OCI-LY1 (cell line): Measurements from ENCODE around the gene CREB3.

Source experiments
- H2AFZ ChIP-seq: fragments of 200-600 bp; sonication (generic), shearing (Covaris generic); 2 replicates; pipeline ENCODE4 v1.6.0; 2014; ENCODE audit warnings: antibody characterized with exemption, mild to moderate bottlenecking, low read length
- H3F3A ChIP-seq: fragments of 200-600 bp; sonication (generic), shearing (Covaris generic); 2 replicates; pipeline ENCODE4 v1.6.0; 2014; ENCODE audit warnings: mild to moderate bottlenecking, antibody characterized with exemption, low read length, moderate library complexity; ENCODE audit not compliant: insufficient read depth
- H3K27ac ChIP-seq: fragments of 200-600 bp; sonication (generic); 2 replicates; pipeline ENCODE4 v1.5.1; 2014; ENCODE audit warnings: low read length, mixed run types, mild to moderate bottlenecking, low read depth; ENCODE audit not compliant: poor library complexity, severe bottlenecking
- H3K27me3 ChIP-seq: fragments of 200-600 bp; sonication (generic); 2 replicates; pipeline ENCODE4 v1.6.0; 2014; ENCODE audit warnings: antibody characterized with exemption, mild to moderate bottlenecking, low read length, moderate library complexity; ENCODE audit not compliant: insufficient read depth
- H3K36me3 ChIP-seq: fragments of 200-600 bp; sonication (generic); 2 replicates; pipeline ENCODE4 v1.6.1; 2014; ENCODE audit warnings: mild to moderate bottlenecking, antibody characterized with exemption, low read length, moderate library complexity, mixed read lengths; ENCODE audit not compliant: insufficient read depth
- H3K4me1 ChIP-seq: fragments of 200-600 bp; sonication (generic); 2 replicates; pipeline ENCODE4 v1.5.1; 2014; ENCODE audit warnings: mild to moderate bottlenecking, low read length, moderate library complexity; ENCODE audit not compliant: insufficient read depth, severe bottlenecking
- H3K4me2 ChIP-seq: fragments of 200-600 bp; sonication (generic), shearing (Covaris generic); 2 replicates; pipeline ENCODE4 v1.6.1; 2014; ENCODE audit warnings: low read length
- H3K4me3 ChIP-seq: fragments of 200-600 bp; sonication (generic); 2 replicates; pipeline ENCODE4 v1.5.1; 2014; ENCODE audit warnings: low read length, low read depth, mild to moderate bottlenecking, mixed read lengths; ENCODE audit not compliant: poor library complexity, severe bottlenecking
- H3K79me2 ChIP-seq: fragments of 200-600 bp; shearing (Covaris generic); 2 replicates; pipeline ENCODE4 v1.6.1; 2016; ENCODE audit warnings: mixed run types, low read length, mixed read lengths; ENCODE audit not compliant: insufficient read depth
- H3K9ac ChIP-seq: fragments of 200-600 bp; sonication (generic), shearing (Covaris generic); 2 replicates; pipeline ENCODE4 v1.6.1; 2014; ENCODE audit warnings: mild to moderate bottlenecking, low read length, mixed read lengths
- H3K9me2 ChIP-seq: fragments of 200-600 bp; sonication (generic), shearing (Covaris generic); 2 replicates; pipeline ENCODE4 v1.6.1; 2014; ENCODE audit warnings: low read depth, mild to moderate bottlenecking, low read length, mixed read lengths
- H3K9me3 ChIP-seq: fragments of 200-600 bp; shearing (Covaris generic); 2 replicates; pipeline ENCODE4 v1.6.1; 2014; ENCODE audit warnings: low read length, mixed read lengths
- H4K20me1 ChIP-seq: fragments of 200-600 bp; sonication (generic), shearing (Covaris generic); 2 replicates; pipeline ENCODE4 v1.6.0; 2016; ENCODE audit warnings: mild to moderate bottlenecking, low read length; ENCODE audit not compliant: insufficient read depth
- CTCF ChIP-seq: fragments of 200-600 bp; sonication (generic), shearing (Covaris generic); IDR thresholded peaks from 2 replicates; pipeline ENCODE4 v1.5.1; 2017; ENCODE audit warnings: mild to moderate bottlenecking, antibody characterized with exemption, low read length, moderate library complexity, mixed read lengths
- EZH2 ChIP-seq: fragments of 200-600 bp; sonication (generic), shearing (Covaris generic); IDR thresholded peaks from 2 replicates; pipeline ENCODE4 v1.8.0; 2017; ENCODE audit warnings: borderline replicate concordance, mixed run types, mild to moderate bottlenecking, antibody characterized with exemption, low read length, moderate library complexity, mixed read lengths

The CREB3 gene

GRCh38 chr9:35690294-35690613 is 42.2 kb upstream of the CREB3 start:
- Histone ChIP-seq H3K27me3 (no peaks in the 10 kb centered on the region; the same call in 1 of the 2 replicates), H4K20me1 (no peaks in the 10 kb centered on the region), H3K9ac (peak overlapping the region; percentile 63), H3K79me2 (no peaks in the 10 kb centered on the region), H3F3A (0 out of 2 replicates have a peak, but pooled peaks cover 3% of the 10 kb centered on the region), H3K9me2 (no peaks in the 10 kb centered on the region), H2AFZ (no peak overlapping the region), H3K4me3 (peak overlapping the region; percentile 66), H3K4me1 (peaks cover 37% of the 10 kb centered on the region), H3K9me3 (no peaks in the 10 kb centered on the region), H3K27ac (no peak overlapping the region), H3K4me2 (peak overlapping the region; percentile 81), H3K36me3 (no peaks in the 10 kb centered on the region)
- TF ChIP-seq CTCF (no peak), EZH2 (no peak)

- Histone ChIP-seq H3K27ac (no peak overlapping the region), H3K36me3 (peaks cover 3% of the 10 kb centered on the region; the same call in 1 of the 2 replicates), H3K9me3 (no peaks in the 10 kb centered on the region), H3K9ac (peak overlapping the region; percentile 63), H3K9me2 (no peaks in the 10 kb centered on the region), H2AFZ (no peak overlapping the region), H3K4me1 (peaks cover 37% of the 10 kb centered on the region), H3K27me3 (no peaks in the 10 kb centered on the region), H3K4me3 (peak overlapping the region; percentile 66), H3F3A (0 out of 2 replicates have a peak, but pooled peaks cover 3% of the 10 kb centered on the region), H3K79me2 (no peaks in the 10 kb centered on the region), H4K20me1 (no peaks in the 10 kb centered on the region), H3K4me2 (peak overlapping the region; percentile 81)
- TF ChIP-seq EZH2 (no peak), CTCF (no peak)
These were observed 41.7 kb upstream of the CREB3 start for GRCh38 chr9:35690614-35691333.

- H3K27me3 ChIP-seq = no peaks in the 10 kb centered on the region
- peak overlapping the region; percentile 66 for H3K4me3 ChIP-seq
- no peak overlapping the region for H2AFZ ChIP-seq
- 0 out of 2 replicates have a peak, but pooled peaks cover 3% of the 10 kb centered on the region for H3F3A ChIP-seq
- H4K20me1 ChIP-seq = no peaks in the 10 kb centered on the region
- H3K9me3 ChIP-seq = no peaks in the 10 kb centered on the region
- no peaks in the 10 kb centered on the region for H3K79me2 ChIP-seq
- H3K27ac ChIP-seq = no peak overlapping the region
- no peak overlapping the region; the same call in 1 of the 2 replicates for H3K9ac ChIP-seq
- H3K9me2 ChIP-seq = no peaks in the 10 kb centered on the region
- H3K4me1 ChIP-seq = peaks cover 37% of the 10 kb centered on the region
- peak overlapping the region; percentile 81 for H3K4me2 ChIP-seq
- TF ChIP-seq EZH2 (no peak), CTCF (no peak)
- peaks cover 8% of the 10 kb centered on the region; the same call in 1 of the 2 replicates for H3K36me3 ChIP-seq
These were observed 41.2 kb upstream of the CREB3 start for GRCh38 chr9:35691334-35691650.
